Measurements from ENCODE around the gene EMD. TPM values are rescaled to one million over a fixed set of nuclear protein-coding genes. Genes with fewer than 3 reads are reported as not detected.
A peak's percentile ranks its signal among the peaks of the same experiment; 100 is the strongest.

Gene EMD
- polyA plus RNA-seq, 1 of the 3 experiments (the other 2 are of a cell fraction) = 68.0 TPM

GRCh38 chrX:154429711-154430110 lies 50.6 kb downstream of the EMD start:
- DNase-seq = no peak
- Histone ChIP-seq H3K27me3 (ENCODE audit: insufficient read depth) (peaks cover 9% of the 10 kb centered on the region), H3K4me3 (ENCODE audit: low read depth in 2 of 2, low read length in 1 of 2) (peak overlapping the region; percentile 56 to 70; a peak in 2 of 4 replicates), H3F3A (replicated peaks; ENCODE audit: insufficient read depth) (no peaks in the 10 kb centered on the region), H3K9me3 (no peaks in the 10 kb centered on the region), H3K4me2 (peak overlapping the region; percentile 79), H3K27ac (ENCODE audit: low read depth in 2 of 2, low read length in 1 of 2) (no peak overlapping the region), H3K9me2 (no peaks in the 10 kb centered on the region), H3K36me3 (replicated peaks in 1 of 2; ENCODE audit: control insufficient read depth in 1 of 2, insufficient read depth in 2 of 2, low read length in 1 of 2) (peaks cover 0 to 6% of the 10 kb centered on the region in 2 experiments), H3K9ac (no peak overlapping the region), H2AFZ (ENCODE audit: low read depth) (no peak overlapping the region), H3K79me2 (ENCODE audit: insufficient read depth) (peaks cover 22% of the 10 kb centered on the region; the same call in 1 of the 2 replicates), H4K20me1 (ENCODE audit: insufficient read depth) (no peaks in the 10 kb centered on the region), H3K4me1 (ENCODE audit: control insufficient read depth in 1 of 2, insufficient read depth in 2 of 2, low read depth in 1 of 2, low read length in 1 of 2) (peaks cover 0 to 6% of the 10 kb centered on the region in 2 experiments; a peak in 1 of 4 replicates)
- ChIA-PET POLR2A (no interaction called here), CTCF (interaction anchor here (0.8 to 1.3 kb wide), 2 partner anchors 9 to 20 kb away, joined by 3 to 4 read pairs; partner anchors contain the start of gene DNASE1L1)
- TF ChIP-seq MAX (IDR thresholded peaks at IDR 0.05; ENCODE audit: low read depth) = no peak
- WGBS (ENCODE audit: low lambda C conversion rate) = 40% methylated on average over 2 of the region's 2 CpGs

GRCh38 chrX:154430479-154430878 lies 51.4 kb downstream of the EMD start:
- Histone ChIP-seq H3K79me2 (ENCODE audit: insufficient read depth) (peaks cover 22% of the 10 kb centered on the region; the same call in 1 of the 2 replicates), H3K27me3 (ENCODE audit: insufficient read depth) (peaks cover 9% of the 10 kb centered on the region), H3K9me2 (no peaks in the 10 kb centered on the region), H3K4me1 (ENCODE audit: control insufficient read depth in 1 of 2, insufficient read depth in 2 of 2, low read depth in 1 of 2, low read length in 1 of 2) (peaks cover 0 to 6% of the 10 kb centered on the region in 2 experiments; a peak in 1 of 4 replicates), H4K20me1 (ENCODE audit: insufficient read depth) (no peaks in the 10 kb centered on the region), H3K4me3 (ENCODE audit: low read depth in 2 of 2, low read length in 1 of 2) (no peak overlapping the region), H2AFZ (ENCODE audit: low read depth) (no peak overlapping the region), H3K9ac (no peak overlapping the region), H3F3A (replicated peaks; ENCODE audit: insufficient read depth) (no peaks in the 10 kb centered on the region), H3K27ac (ENCODE audit: low read depth in 2 of 2, low read length in 1 of 2) (no peak overlapping the region), H3K9me3 (no peaks in the 10 kb centered on the region), H3K4me2 (peak overlapping the region; percentile 79; the same call in 1 of the 2 replicates), H3K36me3 (replicated peaks in 1 of 2; ENCODE audit: control insufficient read depth in 1 of 2, insufficient read depth in 2 of 2, low read length in 1 of 2) (peaks cover 0 to 6% of the 10 kb centered on the region in 2 experiments)
- 52% methylated on average over 6 of the region's 6 CpGs for WGBS (ENCODE audit: low lambda C conversion rate)
- POLR2A ChIA-PET = interaction anchor here (1.3 kb wide), 1 partner anchor 13 kb away, joined by 3 read pairs; no protein-coding TSS in a partner anchor
- CTCF ChIA-PET = interaction anchor here (1.0 to 1.5 kb wide), 2 partner anchors 12 to 117 kb away, joined by 3 to 4 read pairs; partner anchors contain the start of gene IKBKG
- no peak for DNase-seq
- TF ChIP-seq SMC3 (IDR thresholded peaks at IDR 0.05; ENCODE audit: low read depth, low read length) = no peak
- TF ChIP-seq CHD2 (IDR thresholded peaks at IDR 0.05; ENCODE audit: low read length, partially characterized antibody) = no peak
- no peak for TF ChIP-seq REST (IDR thresholded peaks at IDR 0.05; ENCODE audit: low read depth, low read length)
- TF ChIP-seq POLR2AphosphoS5 (IDR thresholded peaks at IDR 0.05; ENCODE audit: low read depth, low read length) = no peak
- no peak for TF ChIP-seq CTCF (IDR thresholded peaks at IDR 0.05)
- TF ChIP-seq FOXM1 (IDR thresholded peaks at IDR 0.05; ENCODE audit: low read depth) = no peak
- TF ChIP-seq ZBTB33 (IDR thresholded peaks at IDR 0.05; ENCODE audit: borderline replicate concordance, low read depth) = no peak
- no peak for TF ChIP-seq RCOR1 (IDR thresholded peaks at IDR 0.05; ENCODE audit: low read length)
- TF ChIP-seq USF1 (IDR thresholded peaks at IDR 0.05; ENCODE audit: borderline replicate concordance, low read depth) = no peak
- no peak for TF ChIP-seq MXI1 (IDR thresholded peaks at IDR 0.05; ENCODE audit: low read depth, low read length)
- no peak for TF ChIP-seq NFIC (IDR thresholded peaks at IDR 0.05; ENCODE audit: borderline replicate concordance)
- TF ChIP-seq EZH2phosphoT487 (IDR thresholded peaks at IDR 0.05; ENCODE audit: borderline replicate concordance, low read depth) = no peak
- TF ChIP-seq YY1 (IDR thresholded peaks at IDR 0.05; ENCODE audit: low read depth) = no peak
- TF ChIP-seq MAX (IDR thresholded peaks at IDR 0.05; ENCODE audit: low read depth) = no peak
- no peak for TF ChIP-seq RAD21 (IDR thresholded peaks at IDR 0.05; ENCODE audit: low read length)
- no peak for TF ChIP-seq SIN3A (IDR thresholded peaks at IDR 0.05; ENCODE audit: borderline replicate concordance, low read depth, low read length)
